Thyroid gland (tissue), 4 donors: ENCODE results near the gene IL33. TPM values are rescaled to one million over a fixed set of nuclear protein-coding genes. Genes with fewer than 3 reads are reported as not detected.

ENCODE experiments used
- DNase-seq, 2 donors: peaks; one replicate each; pipeline ENCODE4 v3.0.0-alpha.2; 2019
- H3K27ac ChIP-seq, 3 donors: fragments of 200-600 bp; sonication (generic); 1 replicate in 2 of 3; 2 replicates in 1 of 3; pipeline ENCODE4 v1.5.1; 2016 to 2019; ENCODE audit warnings: mild to moderate bottlenecking in 1 of 3, moderate library complexity in 1 of 3
- H3K27me3 ChIP-seq: fragments of 200-600 bp; sonication (generic); one replicate; pipeline ENCODE4 v1.5.1; 2019
- H3K36me3 ChIP-seq, 2 donors: fragments of 200-600 bp; sonication (generic); one replicate each; pipeline ENCODE4 v1.5.1; 2016 to 2019
- H3K4me1 ChIP-seq, 2 donors: fragments of 200-600 bp; sonication (generic); one replicate each; pipeline ENCODE4 v1.5.1; 2017 to 2019
- H3K4me3 ChIP-seq, 3 donors: fragments of 200-600 bp; sonication (generic); replicated peaks in 1 of 3; 1 replicate in 2 of 3; 2 replicates in 1 of 3; pipeline ENCODE4 v1.5.1; 2016; ENCODE audit warnings: mild to moderate bottlenecking in 1 of 3
- H3K9me3 ChIP-seq: fragments of 200-600 bp; sonication (generic); one replicate; pipeline ENCODE4 v1.5.1; 2017
- CTCF ChIP-seq, 6 experiments: fragments of 200-600 bp in 3 of 6; fragments of 450-650 bp in 3 of 6; sonication (generic) in 3 of 6; IDR thresholded peaks; one replicate each; pipeline ENCODE4 v1.5.1; 2016 to 2019; ENCODE audit warnings: antibody characterized with exemption in 6 of 6, mild to moderate bottlenecking in 2 of 6, inconsistent platforms in 1 of 6, moderate library complexity in 1 of 6
- POLR2A ChIP-seq, 2 donors: fragments of 450-650 bp; IDR thresholded peaks; one replicate each; pipeline ENCODE4 v1.6.1; 2017; ENCODE audit warnings: antibody characterized with exemption in 2 of 2, mild to moderate bottlenecking in 2 of 2, moderate library complexity in 1 of 2
- WGBS, 2 donors: methylation state at CpG; one replicate each; pipeline ENCODE4 v1.1.5; 2017; 5-methylcytosine and 5-hydroxymethylcytosine counted together
- intact Hi-C: fragments of 100-400 bp; cut with DNase I; formaldehyde crosslinking; loops from one replicate; pipeline ENCODE4 v1.15.1; 2023
- total RNA-seq, 4 donors: library from RNA; depleted of rRNA; stranded (reverse); fragments of >200 nt; gene quantifications; one replicate each; pipeline ENCODE4 v1.2.3, GENCODE V29; 2016

The IL33 gene
- total RNA-seq, 4 donors from 2014 or later = 15.7 to 33.9 (median 19.9) TPM

- Histone ChIP-seq H3K27me3 (no peaks in the 10 kb centered on the region), H3K9me3 (no peaks in the 10 kb centered on the region), H3K36me3 (no peaks in the 10 kb centered on the region), H3K27ac (peak overlapping the region in 1 of 3 donors; percentile 47), H3K4me3 (no peak overlapping the region), H3K4me1 (peaks cover 13 to 17% of the 10 kb centered on the region in 2 donors)
- WGBS, 2 donors = 57 to 62% methylated on average over 2 of the region's 2 CpGs
- intact Hi-C loops = no loop called here
- no peak for TF ChIP-seq POLR2A (IDR thresholded peaks at IDR 0.05)
- TF ChIP-seq CTCF (IDR thresholded peaks at IDR 0.05) = no peak
- DNase-seq = no peak
Measured at GRCh38 chr9:6214903-6215302, 704 bp upstream of the IL33 start.

- H3K4me3 ChIP-seq = no peak overlapping the region
- peak overlapping the region; percentile 16 to 52 (median 47) for H3K27ac ChIP-seq
- peaks cover 13 to 17% of the 10 kb centered on the region in 2 donors for H3K4me1 ChIP-seq
- H3K27me3 ChIP-seq = no peaks in the 10 kb centered on the region
- H3K9me3 ChIP-seq = no peaks in the 10 kb centered on the region
- no peaks in the 10 kb centered on the region for H3K36me3 ChIP-seq
- no peak for TF ChIP-seq CTCF (IDR thresholded peaks at IDR 0.05)
- no peak for TF ChIP-seq POLR2A (IDR thresholded peaks at IDR 0.05)
- intact Hi-C loops = no loop called here
- peak in 1 of 2 donors; percentile 33 for DNase-seq
- WGBS, 2 donors = 63 to 70% methylated on average over 3 of the region's 3 CpGs
Measured at GRCh38 chr9:6216002-6216401, 395 bp downstream of the IL33 start.

- 58 to 82% methylated on average over 1 of the region's 1 CpG for WGBS, 2 donors
- Histone ChIP-seq H3K27me3 (no peaks in the 10 kb centered on the region), H3K27ac (peak overlapping the region in 1 of 3 donors; percentile 59), H3K4me3 (no peak overlapping the region), H3K4me1 (peaks cover 18 to 24% of the 10 kb centered on the region in 2 donors), H3K9me3 (no peaks in the 10 kb centered on the region), H3K36me3 (no peaks in the 10 kb centered on the region)
- TF ChIP-seq POLR2A (IDR thresholded peaks at IDR 0.05) = no peak
- TF ChIP-seq CTCF (IDR thresholded peaks at IDR 0.05) = no peak
- DNase-seq = no peak
- intact Hi-C loops = no loop called here
Measured at GRCh38 chr9:6216951-6217350, 1.3 kb downstream of the IL33 start.

- Histone ChIP-seq H3K9me3 (no peaks in the 10 kb centered on the region), H3K36me3 (no peaks in the 10 kb centered on the region), H3K27ac (peak overlapping the region; percentile 0 to 59 (median 49)), H3K4me1 (peaks cover 25 to 31% of the 10 kb centered on the region in 2 donors), H3K27me3 (no peaks in the 10 kb centered on the region), H3K4me3 (no peak overlapping the region)
- TF ChIP-seq POLR2A (IDR thresholded peaks at IDR 0.05) (no peak), CTCF (IDR thresholded peaks at IDR 0.05) (no peak)
- intact Hi-C loops = no loop called here
- no peak for DNase-seq
- WGBS, 2 donors = 36 to 50% methylated on average over 3 of the region's 3 CpGs
Measured at GRCh38 chr9:6218099-6218502, 2.5 kb downstream of the IL33 start.

- TF ChIP-seq CTCF (IDR thresholded peaks at IDR 0.05) (no peak), POLR2A (IDR thresholded peaks at IDR 0.05) (no peak)
Measured at GRCh38 chr9:6219040-6219439, 3.4 kb downstream of the IL33 start.

More at GRCh38 chr9:6219040-6219439, 3.4 kb downstream of the IL33 start:
- H3K27ac ChIP-seq = peak overlapping the region in 1 of 3 donors; percentile 15
- intact Hi-C loops = no loop called here
- no peaks in the 10 kb centered on the region for H3K27me3 ChIP-seq
- H3K36me3 ChIP-seq = no peaks in the 10 kb centered on the region
- no peak for DNase-seq
- WGBS, 2 donors = 79 to 87% methylated on average over 4 of the region's 4 CpGs
- H3K4me3 ChIP-seq = no peak overlapping the region
- H3K9me3 ChIP-seq = no peaks in the 10 kb centered on the region
- peaks cover 28 to 36% of the 10 kb centered on the region in 2 donors for H3K4me1 ChIP-seq
